Activated naive CD8-positive, alpha-beta T cell treated with anti-CD3 and anti-CD28 coated beads, Interleukin-2, amount 50 U/mL, for 24 hours (primary cell): Measurements from ENCODE around the gene CCR5AS.
A peak's percentile ranks its signal among the peaks of the same experiment; 100 is the strongest.

Experiments
- ATAC-seq: fragments of 150-1000 bp; cut with Tn5 transposase; one replicate; pipeline ENCODE4 v1.10.0; 2021
- DNase-seq: peaks from one replicate; pipeline ENCODE4 v3.0.0; 2021
- H3K27ac Mint-ChIP-seq: one replicate; pipeline ENCODE4 v1.8.0; 2021; ENCODE audit warnings: mild to moderate bottlenecking, mixed read lengths
- H3K27me3 Mint-ChIP-seq: one replicate; pipeline ENCODE4 v1.8.0; 2021; ENCODE audit warnings: mixed read lengths
- H3K36me3 Mint-ChIP-seq: one replicate; pipeline ENCODE4 v1.8.0; 2021; ENCODE audit warnings: low read depth, mixed read lengths
- H3K4me1 Mint-ChIP-seq: one replicate; pipeline ENCODE4 v1.8.0; 2021; ENCODE audit warnings: mixed read lengths
- H3K4me3 Mint-ChIP-seq: one replicate; pipeline ENCODE4 v1.8.0; 2021; ENCODE audit warnings: mild to moderate bottlenecking, moderate library complexity, mixed read lengths
- H3K9me3 Mint-ChIP-seq: one replicate; pipeline ENCODE4 v1.8.0; 2021; ENCODE audit warnings: mixed read lengths

CCR5AS gene

DNA sequence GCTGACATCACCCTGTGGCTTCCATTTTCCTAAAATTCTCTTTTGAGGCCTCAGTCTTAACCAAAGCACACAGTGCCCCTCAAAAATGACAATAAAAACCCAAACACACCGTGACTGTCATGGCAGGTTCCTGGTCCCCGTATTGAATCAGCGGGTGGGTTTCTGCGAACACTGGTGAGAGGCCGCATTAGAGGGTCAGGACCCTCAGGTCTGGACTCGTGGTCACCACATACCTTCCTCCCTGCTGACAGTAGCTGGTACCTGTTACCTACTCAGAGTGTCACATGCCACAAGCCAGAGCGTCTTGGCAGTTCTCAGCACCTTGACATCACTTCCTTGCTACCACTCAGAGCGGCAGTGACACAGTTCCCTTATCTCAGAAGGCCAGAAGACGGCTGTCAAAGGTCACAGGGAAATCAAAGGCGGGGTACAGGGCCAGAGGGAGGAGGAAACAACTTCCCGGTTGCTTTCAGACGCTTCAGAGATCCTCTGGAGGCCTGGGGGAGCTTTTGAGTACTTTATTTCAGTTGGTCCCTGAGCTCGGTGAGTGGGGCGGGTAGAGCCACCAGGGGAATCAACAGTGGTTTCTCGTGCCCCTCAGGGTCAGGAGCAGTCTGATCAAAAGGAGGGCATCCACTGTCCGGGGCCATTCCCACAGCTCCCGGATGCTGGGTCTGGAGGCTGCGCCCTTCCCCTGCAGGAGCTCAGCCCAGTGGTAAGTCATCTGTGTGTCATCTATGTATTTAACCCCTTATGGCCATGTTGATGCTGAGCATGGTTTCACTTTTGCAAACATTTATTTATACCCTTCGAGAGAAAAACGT lies at the start of gene CCR5AS, which contains the start of gene CCRL2:
CCR5AS (minus strand) TSS at position 279 of the 824 bp plus-strand sequence.
CCRL2 (plus strand) TSS at position 472 of the 824 bp plus-strand sequence. CDS start 821 bp downstream, outside the sequence.
- H3K4me1 Mint-ChIP-seq = peaks cover 39% of the 10 kb centered on the region

DNA sequence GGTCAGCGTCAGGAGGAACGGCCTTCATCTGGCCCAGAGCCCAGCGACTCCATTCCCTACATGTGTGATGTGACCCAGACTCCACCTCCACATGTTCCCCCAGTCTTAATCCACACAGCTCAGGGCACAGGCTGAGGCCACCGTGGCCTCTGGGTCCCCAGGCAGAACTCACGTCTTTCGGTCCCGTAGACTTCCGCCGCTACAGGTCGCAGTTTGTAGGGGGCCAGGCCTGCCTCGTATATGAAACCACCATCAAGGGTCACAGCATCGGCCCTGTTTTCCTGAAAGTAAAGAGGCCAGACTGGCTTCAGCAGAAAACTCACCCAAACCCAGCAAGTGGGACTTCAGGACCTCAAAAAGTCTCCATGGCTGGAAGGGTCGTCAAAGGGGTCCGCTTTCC lies 49.3 kb upstream of the CCR5AS start:
- Mint-ChIP-seq H3K36me3 (no peaks in the 10 kb centered on the region), H3K9me3 (no peaks in the 10 kb centered on the region), H3K4me1 (no peaks in the 10 kb centered on the region), H3K27ac (no peak overlapping the region), H3K4me3 (no peak overlapping the region), H3K27me3 (peaks cover 8% of the 10 kb centered on the region)
- ATAC-seq (no peak), DNase-seq (no peak)

More for the DNA sequence above, at the start of gene CCR5AS, which contains the start of gene CCRL2:
- DNase-seq = peak; percentile 43
- Mint-ChIP-seq H3K9me3 (peaks cover 5% of the 10 kb centered on the region), H3K27ac (peak within 1 kb of the TSS; percentile 80), H3K36me3 (peaks cover 6% of the 10 kb centered on the region), H3K27me3 (no peaks in the 10 kb centered on the region), H3K4me3 (peak within 1 kb of the TSS; percentile 81)
- ATAC-seq = peak; percentile 88

DNA sequence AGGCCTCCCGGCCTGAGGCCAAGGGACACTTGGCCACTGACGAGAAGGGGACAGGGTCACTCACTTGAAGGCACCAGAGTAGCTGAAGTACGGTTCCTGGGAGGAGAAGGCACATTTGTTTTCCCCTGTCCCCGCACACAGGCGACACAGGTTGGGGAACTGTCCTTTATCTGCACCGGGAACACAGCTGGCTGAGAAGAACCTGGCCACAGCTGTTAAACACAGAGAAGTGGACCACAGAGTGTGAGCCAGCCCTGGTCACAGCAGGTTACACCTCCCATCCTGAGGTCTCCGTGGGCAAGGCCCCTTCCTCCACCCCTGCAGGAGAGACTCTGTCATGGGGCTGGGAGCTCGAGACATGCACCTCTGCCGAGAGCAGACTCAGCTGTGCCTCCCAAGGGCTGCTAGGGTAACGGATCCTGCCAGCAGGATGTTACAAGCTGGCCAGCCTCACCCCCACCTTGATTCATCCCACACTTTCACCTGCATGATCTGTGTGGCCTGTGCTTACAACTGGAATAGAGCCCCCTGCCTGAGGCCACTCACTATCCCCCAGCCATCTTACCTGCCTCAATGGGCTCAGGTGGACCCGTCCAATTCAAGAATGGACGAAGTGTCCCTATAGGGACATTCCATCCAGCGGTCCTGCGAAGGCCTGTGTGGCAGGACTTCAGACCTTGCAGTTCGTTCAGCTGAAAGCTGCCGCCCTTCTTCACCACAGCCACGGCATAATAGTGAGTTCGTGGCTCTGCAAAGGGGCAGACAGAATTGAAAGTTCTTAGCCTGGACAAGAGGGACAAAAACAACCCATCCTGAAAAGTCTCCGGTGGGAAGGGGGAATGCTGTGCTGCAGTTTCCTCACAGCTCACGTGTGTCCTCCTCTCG lies 48.6 kb upstream of the CCR5AS start:
- ATAC-seq (no peak), DNase-seq (no peak)
- Mint-ChIP-seq H3K27ac (no peak overlapping the region), H3K4me3 (no peak overlapping the region), H3K9me3 (no peaks in the 10 kb centered on the region), H3K4me1 (no peaks in the 10 kb centered on the region), H3K27me3 (peaks cover 3% of the 10 kb centered on the region), H3K36me3 (no peaks in the 10 kb centered on the region)

DNA sequence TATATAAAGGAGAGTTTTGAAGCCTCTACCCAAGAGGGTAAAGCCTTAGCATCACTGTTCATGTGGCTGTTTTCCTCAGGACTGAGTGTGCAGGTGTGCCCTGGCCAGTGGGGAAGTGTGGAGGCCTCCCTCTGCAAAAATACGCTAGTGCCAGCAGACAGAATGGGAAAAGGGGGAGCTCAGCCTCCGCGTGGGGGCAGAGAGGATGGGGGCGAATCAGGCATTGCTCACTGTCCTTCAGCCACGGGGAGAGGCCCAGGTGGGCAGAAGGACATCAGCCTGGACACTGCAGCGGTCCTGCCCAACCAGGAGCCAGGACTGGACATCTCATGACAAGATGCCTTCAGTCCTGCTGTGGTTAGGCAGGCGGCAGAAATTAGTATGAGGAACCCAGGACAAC lies 47.7 kb upstream of the CCR5AS start:
- H3K36me3 Mint-ChIP-seq = no peaks in the 10 kb centered on the region
- no peaks in the 10 kb centered on the region for H3K9me3 Mint-ChIP-seq
- no peak overlapping the region for H3K4me3 Mint-ChIP-seq
- peaks cover 3% of the 10 kb centered on the region for H3K27me3 Mint-ChIP-seq
- H3K27ac Mint-ChIP-seq = no peak overlapping the region
- ATAC-seq (no peak), DNase-seq (no peak)
- H3K4me1 Mint-ChIP-seq = no peaks in the 10 kb centered on the region

DNA sequence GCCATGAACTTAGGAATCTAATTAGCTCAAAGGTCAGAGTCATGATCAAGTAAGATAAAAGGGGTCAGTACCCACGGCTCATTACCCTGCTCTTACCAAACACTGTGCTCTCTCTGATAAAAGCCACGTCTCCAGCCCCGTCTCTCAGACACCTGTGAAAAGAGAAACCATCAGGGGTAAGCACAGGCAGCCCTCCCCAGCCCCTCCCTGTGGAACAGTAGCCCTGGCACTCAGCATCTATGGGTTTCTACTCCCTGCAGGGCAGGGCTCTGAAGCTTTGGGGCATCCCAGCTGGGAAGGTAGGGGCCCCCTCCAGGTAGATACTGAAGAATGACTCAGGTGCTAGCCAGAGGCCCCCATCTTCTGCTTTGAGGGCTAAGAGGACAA lies 47.3 kb upstream of the CCR5AS start:
- Mint-ChIP-seq H3K36me3 (no peaks in the 10 kb centered on the region), H3K4me1 (no peaks in the 10 kb centered on the region), H3K4me3 (no peak overlapping the region), H3K27me3 (peaks cover 3% of the 10 kb centered on the region), H3K9me3 (no peaks in the 10 kb centered on the region), H3K27ac (no peak overlapping the region)
- DNase-seq (no peak), ATAC-seq (no peak)

DNA sequence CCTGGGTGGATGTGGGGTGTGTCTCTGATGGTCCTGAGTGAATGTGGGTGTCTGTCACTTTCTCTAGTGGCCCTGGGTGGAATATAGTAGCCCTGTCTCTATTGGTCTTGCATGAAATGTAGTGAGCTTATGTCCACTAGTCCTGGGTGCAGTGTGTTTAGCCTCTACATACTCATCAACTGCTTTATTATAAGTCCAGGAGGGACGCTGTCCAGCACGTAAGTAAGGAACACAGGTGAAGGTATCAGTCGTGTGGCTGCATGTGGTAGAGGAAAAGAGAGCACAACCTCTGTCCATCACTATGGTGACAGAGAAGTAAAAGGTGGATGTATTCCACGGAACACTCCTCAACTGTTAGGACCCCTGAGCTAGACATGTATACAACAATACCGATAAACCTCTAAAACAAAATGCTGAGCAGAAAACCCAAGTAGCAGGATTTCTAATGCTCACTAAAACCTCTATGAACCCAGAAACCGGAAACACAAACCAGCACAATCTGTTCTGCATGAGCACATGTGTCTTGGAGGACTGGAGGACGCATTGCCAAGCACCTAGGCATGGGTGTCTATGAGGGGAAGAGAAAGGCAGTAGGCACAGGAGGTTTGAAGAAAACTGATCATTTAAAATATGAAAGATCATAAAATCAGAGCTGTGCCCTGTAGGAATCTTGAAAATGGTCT lies 46.8 kb upstream of the CCR5AS start:
- DNase-seq (no peak), ATAC-seq (no peak)
- Mint-ChIP-seq H3K27ac (no peak overlapping the region), H3K36me3 (no peaks in the 10 kb centered on the region), H3K9me3 (no peaks in the 10 kb centered on the region), H3K4me1 (no peaks in the 10 kb centered on the region), H3K27me3 (peaks cover 3% of the 10 kb centered on the region), H3K4me3 (no peak overlapping the region)

DNA sequence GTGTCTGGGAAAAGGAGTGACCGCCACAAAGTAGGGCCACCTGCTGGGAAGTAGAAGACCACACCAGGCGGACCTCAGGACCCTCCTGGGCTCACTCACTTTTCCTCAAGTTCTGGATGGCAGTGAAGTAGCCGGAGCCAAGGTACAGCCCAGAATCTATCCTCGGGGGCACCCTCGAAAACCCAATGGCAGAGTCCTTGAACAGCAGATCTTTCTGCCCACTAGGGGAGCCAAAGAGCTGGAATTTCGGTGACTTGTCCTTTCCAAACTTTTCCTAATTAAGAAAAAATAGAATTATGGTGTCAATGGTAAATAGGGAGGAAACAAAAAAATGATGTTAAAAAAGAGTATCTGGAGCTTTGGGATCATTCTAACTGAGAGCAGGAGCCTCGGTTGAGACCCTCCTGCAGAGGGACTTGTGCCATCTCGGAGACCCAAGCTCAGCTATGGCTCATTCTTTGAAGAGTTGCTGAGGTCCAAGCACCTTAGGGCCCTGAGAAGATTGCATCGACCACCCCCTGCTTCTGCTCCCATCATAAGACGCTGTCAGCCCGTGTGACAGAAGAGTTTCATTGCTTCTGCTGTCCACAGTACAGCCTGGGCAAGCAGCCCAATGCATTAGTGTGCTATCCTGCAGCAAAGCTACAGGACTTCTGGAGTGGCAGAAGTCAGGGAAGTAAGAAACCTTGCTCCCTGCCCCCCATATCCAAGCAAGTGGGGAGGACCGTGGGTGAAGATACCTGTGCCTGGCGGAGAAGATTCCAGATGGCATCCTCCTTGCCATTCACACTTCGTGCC lies 43.1 kb upstream of the CCR5AS start:
- Mint-ChIP-seq H3K4me3 (no peak overlapping the region), H3K9me3 (no peaks in the 10 kb centered on the region), H3K36me3 (no peaks in the 10 kb centered on the region), H3K27ac (no peak overlapping the region), H3K4me1 (no peaks in the 10 kb centered on the region), H3K27me3 (peaks cover 3% of the 10 kb centered on the region)
- no peak for ATAC-seq
- DNase-seq = peak; percentile 17

DNA sequence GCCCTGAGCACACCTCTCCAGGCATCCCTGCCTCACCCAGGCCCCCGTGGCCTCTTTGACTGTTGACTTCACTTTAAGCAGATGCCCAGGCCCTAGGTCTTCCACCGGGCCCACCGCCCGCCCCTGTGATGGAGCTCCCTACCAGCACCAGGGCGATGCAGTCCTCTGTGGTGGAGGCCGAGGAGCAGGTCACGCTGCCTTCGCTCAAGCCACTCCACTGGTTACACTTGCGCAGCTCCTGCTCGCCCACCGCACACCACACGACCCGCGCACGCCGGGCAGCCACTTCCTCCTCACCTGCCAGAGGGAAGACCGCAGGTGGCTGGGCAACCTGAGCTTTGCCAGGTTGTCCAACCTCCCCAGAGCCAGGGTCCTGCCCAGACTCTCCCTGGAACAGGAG lies 41.9 kb upstream of the CCR5AS start:
- ATAC-seq = no peak
- no peaks in the 10 kb centered on the region for H3K4me1 Mint-ChIP-seq
- H3K9me3 Mint-ChIP-seq = no peaks in the 10 kb centered on the region
- DNase-seq = no peak
- no peak overlapping the region for H3K4me3 Mint-ChIP-seq
- H3K27ac Mint-ChIP-seq = no peak overlapping the region
- H3K27me3 Mint-ChIP-seq = peaks cover 3% of the 10 kb centered on the region
- no peaks in the 10 kb centered on the region for H3K36me3 Mint-ChIP-seq

DNA sequence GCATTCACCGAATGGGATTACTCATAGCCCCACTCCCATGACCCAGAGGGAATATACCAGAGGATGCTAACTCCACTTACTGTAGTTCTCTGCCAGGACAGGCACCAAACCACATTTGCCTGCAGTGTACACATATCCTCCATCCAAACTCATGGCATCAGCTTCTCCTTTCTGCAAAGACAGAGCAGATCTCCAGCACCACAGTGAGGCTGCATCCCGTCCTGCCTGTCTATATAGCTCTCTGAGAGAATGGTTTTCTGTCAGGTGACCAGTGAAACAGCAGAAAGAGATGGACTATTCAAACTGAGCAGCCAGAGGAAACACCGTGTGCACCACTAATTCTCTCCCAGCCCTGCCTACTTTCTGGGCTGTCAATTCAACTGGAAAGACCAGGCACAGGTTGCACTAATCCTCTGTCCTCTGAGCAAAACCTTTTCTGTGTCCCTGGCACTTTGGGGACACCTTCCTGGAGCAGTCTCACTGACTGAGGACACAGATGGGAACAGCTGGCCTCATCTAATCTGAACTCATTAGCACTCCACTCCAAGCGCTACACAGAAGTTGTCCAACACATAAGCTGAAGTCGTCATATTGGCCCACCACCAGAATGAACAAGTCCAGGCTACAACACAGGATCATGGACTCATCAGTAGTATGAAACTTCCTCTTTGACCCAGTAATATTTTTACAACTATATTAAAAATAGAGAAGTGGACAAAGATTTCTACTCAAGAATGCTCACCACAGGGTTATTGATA lies 40.5 kb upstream of the CCR5AS start:
- DNase-seq (no peak), ATAC-seq (no peak)
- Mint-ChIP-seq H3K4me1 (peaks cover 1% of the 10 kb centered on the region), H3K27ac (no peak overlapping the region), H3K9me3 (no peaks in the 10 kb centered on the region), H3K4me3 (no peak overlapping the region), H3K36me3 (no peaks in the 10 kb centered on the region), H3K27me3 (peaks cover 3% of the 10 kb centered on the region)

DNA sequence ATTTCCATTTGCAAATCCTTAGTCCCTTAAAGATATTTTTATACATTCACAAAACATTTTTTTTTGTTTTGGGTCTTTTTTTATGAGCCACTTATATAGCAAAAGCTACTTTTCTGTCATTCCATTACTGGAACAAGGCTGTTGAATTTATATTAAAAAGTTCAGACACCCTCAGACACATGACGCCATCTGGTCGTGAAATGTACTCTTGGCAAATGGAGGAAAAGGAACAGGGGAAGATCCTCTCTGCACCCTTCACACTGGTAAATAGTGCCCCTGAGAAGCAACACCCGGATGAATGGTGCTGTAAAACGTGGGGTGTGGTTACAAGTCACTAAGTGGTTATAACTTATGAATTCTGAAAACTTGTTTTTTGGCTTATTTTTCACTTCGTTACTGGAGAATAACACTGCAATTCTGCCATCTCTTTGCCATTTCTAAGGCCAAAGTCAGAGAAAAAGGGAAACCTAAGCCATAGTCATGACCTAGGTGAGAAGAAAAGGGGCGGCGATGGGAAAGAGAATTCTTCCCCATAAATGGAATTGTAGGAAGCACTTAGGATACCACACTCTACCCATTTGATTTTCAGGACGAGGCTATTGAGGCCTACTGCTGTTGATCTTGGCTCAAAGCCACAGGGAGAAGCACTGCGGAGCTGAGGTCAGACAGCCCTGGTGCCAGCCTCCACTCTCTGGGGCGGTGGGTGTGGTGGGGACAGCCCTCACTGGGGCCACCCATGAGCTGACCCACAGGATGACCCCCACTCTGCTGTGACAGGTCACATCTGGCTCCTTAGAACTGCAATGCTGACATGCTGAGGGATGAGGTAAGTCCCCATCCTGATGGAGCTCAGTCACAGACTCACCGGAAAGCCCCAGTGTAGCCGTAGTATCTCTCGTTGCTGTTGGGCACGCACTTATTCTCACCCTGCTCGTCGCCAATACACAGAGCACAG lies 36.0 kb upstream of the CCR5AS start:
- no peaks in the 10 kb centered on the region for H3K9me3 Mint-ChIP-seq
- ATAC-seq = no peak
- no peaks in the 10 kb centered on the region for H3K36me3 Mint-ChIP-seq
- peak; percentile 22 for DNase-seq
- peaks cover 25% of the 10 kb centered on the region for H3K4me1 Mint-ChIP-seq
- H3K4me3 Mint-ChIP-seq = no peak overlapping the region
- H3K27me3 Mint-ChIP-seq = no peaks in the 10 kb centered on the region
- no peak overlapping the region for H3K27ac Mint-ChIP-seq

DNA sequence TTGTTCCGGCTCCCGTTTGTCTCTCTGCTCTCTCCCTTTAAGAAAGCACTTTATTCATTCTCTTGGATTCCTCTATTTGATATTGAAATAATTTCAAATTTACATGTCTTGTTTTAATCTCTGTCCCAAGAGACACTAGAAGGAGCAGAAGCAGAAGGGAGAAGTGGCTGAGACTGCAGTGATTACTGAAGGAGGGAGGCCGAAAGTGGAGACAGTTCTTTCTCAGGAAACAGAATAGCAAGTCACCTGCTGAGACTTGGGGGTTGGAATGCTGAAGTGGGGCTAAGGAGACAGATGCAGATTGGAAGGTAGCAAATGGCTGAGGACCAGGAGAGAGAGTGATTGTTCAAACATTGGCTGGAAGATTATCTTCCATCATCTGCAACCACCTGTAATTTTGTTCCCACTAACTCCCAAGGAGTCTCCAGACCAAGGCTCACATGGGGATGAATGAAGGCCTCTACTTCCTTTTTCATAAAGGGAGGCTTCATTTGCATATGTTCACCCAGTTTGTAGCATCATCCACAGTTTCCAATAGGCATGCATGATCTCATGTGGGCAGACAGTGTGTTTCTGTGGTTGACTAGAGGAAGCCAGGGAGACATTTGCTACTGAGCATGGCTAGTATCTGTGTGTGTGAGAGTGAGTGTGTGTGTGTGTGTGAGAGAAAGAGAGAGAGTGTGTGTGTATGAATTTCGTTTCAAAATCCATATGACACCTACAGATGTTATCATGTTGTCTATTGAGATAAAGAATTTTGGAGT lies 33.8 kb upstream of the CCR5AS start:
- peaks cover 25% of the 10 kb centered on the region for H3K4me1 Mint-ChIP-seq
- no peak overlapping the region for H3K27ac Mint-ChIP-seq
- peak; percentile 17 for DNase-seq
- H3K9me3 Mint-ChIP-seq = no peaks in the 10 kb centered on the region
- no peak overlapping the region for H3K4me3 Mint-ChIP-seq
- no peaks in the 10 kb centered on the region for H3K36me3 Mint-ChIP-seq
- peak; percentile 93 for ATAC-seq
- H3K27me3 Mint-ChIP-seq = no peaks in the 10 kb centered on the region

DNA sequence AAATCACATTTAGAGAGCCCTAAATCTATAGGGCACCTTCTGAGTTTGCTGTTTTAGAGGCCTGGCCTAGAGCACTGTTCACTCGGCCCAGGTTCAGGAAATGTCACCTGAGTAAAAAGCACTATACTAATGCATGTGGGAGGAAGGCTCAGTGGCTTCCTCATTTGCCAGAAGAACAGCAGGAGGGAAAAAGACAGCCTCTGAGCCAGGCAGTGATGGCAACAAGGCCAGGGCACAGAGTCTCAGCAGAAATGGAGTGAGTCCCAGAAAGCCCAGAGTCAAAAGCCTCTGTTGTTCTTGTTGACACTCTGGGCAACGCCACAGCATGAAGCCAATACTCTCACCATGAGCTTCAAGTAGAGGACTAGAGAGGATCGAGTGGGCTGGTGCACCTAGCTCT lies 32.0 kb upstream of the CCR5AS start:
- Mint-ChIP-seq H3K27me3 (no peaks in the 10 kb centered on the region), H3K9me3 (no peaks in the 10 kb centered on the region), H3K4me3 (no peak overlapping the region), H3K27ac (no peak overlapping the region), H3K4me1 (peaks cover 25% of the 10 kb centered on the region), H3K36me3 (no peaks in the 10 kb centered on the region)
- no peak for ATAC-seq
- DNase-seq = no peak
